HFFc6 (cell line): Measurements from ENCODE around the gene NHSL2. TPM values are rescaled to one million over a fixed set of nuclear protein-coding genes. Genes with fewer than 3 reads are reported as not detected.

Source experiments
- DNase-seq: peaks from one replicate; pipeline ENCODE4 v3.0.0-alpha.2; 2018
- H3K27ac Mint-ChIP-seq: 2 replicates; pipeline ENCODE4 v1.8.0; 2020; ENCODE audit warnings: mild to moderate bottlenecking, mixed read lengths
- H3K27me3 Mint-ChIP-seq: 2 replicates; pipeline ENCODE4 v1.8.0; 2021; ENCODE audit warnings: mild to moderate bottlenecking, moderate library complexity, mixed read lengths; ENCODE audit not compliant: insufficient read depth
- H3K36me3 Mint-ChIP-seq: 2 replicates; pipeline ENCODE4 v1.8.0; 2021; ENCODE audit warnings: low read depth, mixed read lengths
- H3K4me1 Mint-ChIP-seq: 2 replicates; pipeline ENCODE4 v1.8.0; 2020; ENCODE audit warnings: low read depth, mixed read lengths
- H3K4me3 Mint-ChIP-seq: 2 replicates; pipeline ENCODE4 v1.8.0; 2020; ENCODE audit warnings: mild to moderate bottlenecking, moderate library complexity, mixed read lengths
- H3K9me3 Mint-ChIP-seq: 2 replicates; pipeline ENCODE4 v1.8.0; 2020; ENCODE audit warnings: mild to moderate bottlenecking, mixed read lengths
- total RNA-seq, 6 experiments: library from RNA; stranded (reverse); fragmentation: NEBNext Ultra II Directional; extraction: Animal tissue kit (Norgen Biotek cat#: 25700); gene quantifications; 2 replicates in 1 of 6; 3 replicates in 5 of 6; pipeline ENCODE4 v1.2.3, GENCODE V29; 2021
- TF ChIP-seq, protein P1 (sequence below): fragments of 200-600 bp; sonication (generic); IDR thresholded peaks from 2 replicates; pipeline ENCODE4 v1.5.0; 2021; ENCODE audit warnings: antibody characterized with exemption, mild to moderate bottlenecking

The NHSL2 gene
- total RNA-seq, 6 experiments from 2014 or later, result 0.28 to 1.1 (median 0.52) TPM

DNA sequence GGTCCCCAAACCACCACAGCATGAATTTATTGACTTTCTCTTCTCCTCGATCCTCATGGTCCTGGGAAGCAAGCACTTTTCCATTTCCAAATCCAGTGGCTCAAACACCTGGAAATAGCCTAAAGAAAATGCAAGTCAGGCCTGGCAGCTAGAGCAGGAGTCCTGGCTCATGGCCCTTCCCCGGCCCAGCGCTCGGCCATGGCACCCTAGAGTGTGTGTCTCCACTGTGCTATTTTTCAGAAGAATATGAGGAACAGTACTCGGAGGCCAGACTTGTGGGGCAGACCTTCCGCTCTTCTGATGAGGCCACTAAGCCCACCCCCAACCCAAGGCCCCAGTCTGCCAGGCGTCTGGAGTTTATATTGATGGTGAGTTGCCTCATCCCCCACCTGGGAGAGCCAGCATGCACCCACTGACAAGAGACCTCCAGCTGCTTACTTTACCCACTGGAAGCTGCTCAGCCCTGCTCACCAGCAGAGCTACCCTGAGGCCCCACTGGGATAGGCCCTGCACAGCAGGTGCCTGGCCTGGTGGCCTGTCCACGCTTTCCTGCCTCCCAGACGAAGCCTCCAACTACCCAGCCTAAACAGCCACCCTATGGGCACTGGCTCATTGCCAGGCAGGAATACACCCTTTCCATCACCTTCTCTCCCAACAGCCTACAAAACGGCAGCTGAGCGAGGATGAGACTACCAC, 223.4 kb downstream of the NHSL2 start:
- no peak for DNase-seq
- H3K27ac Mint-ChIP-seq, result no peak overlapping the region
- H3K27me3 Mint-ChIP-seq, result peaks cover 8% of the 10 kb centered on the region; the same call in 1 of the 2 replicates
- no peaks in the 10 kb centered on the region for H3K9me3 Mint-ChIP-seq
- H3K4me1 Mint-ChIP-seq, result 0 out of 2 replicates have a peak, but pooled peaks cover 6% of the 10 kb centered on the region
- H3K4me3 Mint-ChIP-seq, result no peak overlapping the region
- TF ChIP-seq, protein P1, sequence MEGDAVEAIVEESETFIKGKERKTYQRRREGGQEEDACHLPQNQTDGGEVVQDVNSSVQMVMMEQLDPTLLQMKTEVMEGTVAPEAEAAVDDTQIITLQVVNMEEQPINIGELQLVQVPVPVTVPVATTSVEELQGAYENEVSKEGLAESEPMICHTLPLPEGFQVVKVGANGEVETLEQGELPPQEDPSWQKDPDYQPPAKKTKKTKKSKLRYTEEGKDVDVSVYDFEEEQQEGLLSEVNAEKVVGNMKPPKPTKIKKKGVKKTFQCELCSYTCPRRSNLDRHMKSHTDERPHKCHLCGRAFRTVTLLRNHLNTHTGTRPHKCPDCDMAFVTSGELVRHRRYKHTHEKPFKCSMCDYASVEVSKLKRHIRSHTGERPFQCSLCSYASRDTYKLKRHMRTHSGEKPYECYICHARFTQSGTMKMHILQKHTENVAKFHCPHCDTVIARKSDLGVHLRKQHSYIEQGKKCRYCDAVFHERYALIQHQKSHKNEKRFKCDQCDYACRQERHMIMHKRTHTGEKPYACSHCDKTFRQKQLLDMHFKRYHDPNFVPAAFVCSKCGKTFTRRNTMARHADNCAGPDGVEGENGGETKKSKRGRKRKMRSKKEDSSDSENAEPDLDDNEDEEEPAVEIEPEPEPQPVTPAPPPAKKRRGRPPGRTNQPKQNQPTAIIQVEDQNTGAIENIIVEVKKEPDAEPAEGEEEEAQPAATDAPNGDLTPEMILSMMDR, result no peak
- no peaks in the 10 kb centered on the region for H3K36me3 Mint-ChIP-seq

DNA sequence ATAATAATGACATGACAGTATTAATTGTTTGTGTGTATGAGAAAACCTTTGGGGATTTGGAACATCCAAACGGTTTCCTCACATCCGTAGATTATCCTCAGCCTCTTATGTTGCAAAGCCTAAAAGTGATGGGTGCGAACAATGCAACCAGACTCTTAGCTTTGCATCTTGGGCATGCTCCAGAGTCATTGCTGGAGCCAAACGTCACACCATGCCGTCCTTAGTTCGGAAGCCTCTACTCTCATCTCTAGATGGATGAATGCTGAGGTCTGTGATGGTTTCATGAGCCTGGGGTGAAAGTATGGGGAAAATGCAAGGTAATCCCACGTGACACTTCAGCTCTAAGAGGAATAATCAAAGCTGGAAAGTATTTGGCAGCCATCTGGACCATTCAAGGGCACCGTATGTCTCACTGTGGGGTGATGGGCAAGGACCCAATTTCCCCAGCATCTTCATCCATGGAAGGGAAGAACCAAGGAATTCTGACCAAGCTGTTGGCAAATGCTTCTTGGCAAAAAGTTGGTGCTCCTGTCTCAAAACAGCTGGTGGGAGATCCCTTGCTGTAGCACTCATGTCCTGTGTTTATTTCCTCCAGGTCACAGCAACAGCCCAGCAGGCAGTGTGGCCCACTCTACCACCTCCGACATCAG, 227.3 kb downstream of the NHSL2 start:
- Mint-ChIP-seq H3K27ac (no peak overlapping the region), H3K27me3 (peaks cover 3% of the 10 kb centered on the region; the same call in 1 of the 2 replicates), H3K4me1 (peaks cover 6% of the 10 kb centered on the region; the same call in 1 of the 2 replicates), H3K36me3 (no peaks in the 10 kb centered on the region), H3K9me3 (no peaks in the 10 kb centered on the region), H3K4me3 (no peak overlapping the region)
- TF ChIP-seq, protein P1, result no peak
- DNase-seq, result no peak

DNA sequence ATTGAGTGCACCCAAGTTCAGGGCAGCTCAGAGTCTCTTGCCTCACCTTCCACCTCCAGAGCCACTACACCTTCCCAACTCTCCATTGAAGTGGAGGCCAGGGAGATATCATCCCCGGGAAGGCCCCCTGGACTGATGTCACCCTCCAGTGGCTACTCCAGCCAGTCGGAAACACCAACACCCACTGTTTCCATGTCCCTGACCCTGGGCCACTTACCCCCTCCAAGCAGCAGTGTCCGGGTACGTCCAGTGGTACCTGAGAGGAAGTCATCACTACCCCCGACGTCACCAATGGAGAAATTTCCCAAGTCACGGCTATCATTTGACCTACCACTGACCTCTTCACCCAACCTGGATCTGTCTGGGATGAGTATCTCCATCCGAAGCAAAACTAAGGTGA, 228.9 kb downstream of the NHSL2 start:
- no peaks in the 10 kb centered on the region for H3K9me3 Mint-ChIP-seq
- peaks cover 5% of the 10 kb centered on the region for H3K27me3 Mint-ChIP-seq
- H3K36me3 Mint-ChIP-seq, result no peaks in the 10 kb centered on the region
- H3K4me1 Mint-ChIP-seq, result peaks cover 6% of the 10 kb centered on the region; the same call in 1 of the 2 replicates
- no peak for DNase-seq
- TF ChIP-seq, protein P1, result no peak
- no peak overlapping the region for H3K4me3 Mint-ChIP-seq
- H3K27ac Mint-ChIP-seq, result no peak overlapping the region

DNA sequence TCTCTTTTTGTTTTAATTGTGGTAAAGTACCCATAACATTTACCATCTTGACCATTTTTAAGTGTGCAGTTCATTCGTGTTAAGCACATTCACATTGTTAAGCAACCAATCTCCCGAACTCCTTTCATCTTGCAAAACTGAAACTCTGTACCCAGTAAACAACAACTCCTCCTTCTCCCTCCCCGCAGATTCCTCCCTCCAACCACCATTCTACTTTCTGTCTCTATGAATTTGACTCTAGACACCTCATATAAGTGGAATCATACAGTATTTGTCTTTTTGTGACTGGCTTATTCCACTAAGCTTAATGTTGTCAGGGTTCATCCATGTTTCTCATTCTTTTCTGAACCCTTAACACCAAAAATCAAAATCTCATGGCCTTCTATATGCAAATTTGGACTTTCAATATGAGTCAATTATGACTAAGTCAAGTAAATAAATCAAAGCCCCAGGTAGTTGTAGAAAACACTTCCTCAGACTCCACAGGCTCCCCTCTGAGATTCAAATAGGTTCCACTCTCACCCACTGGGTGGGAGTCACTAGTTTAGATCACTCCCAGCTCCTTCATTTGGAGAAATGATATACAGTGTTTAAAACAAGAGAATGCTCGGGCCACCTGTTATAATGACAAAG, 230.8 kb downstream of the NHSL2 start:
- peaks cover 6% of the 10 kb centered on the region; the same call in 1 of the 2 replicates for H3K4me1 Mint-ChIP-seq
- DNase-seq, result no peak
- no peak overlapping the region for H3K27ac Mint-ChIP-seq
- H3K36me3 Mint-ChIP-seq, result no peaks in the 10 kb centered on the region
- TF ChIP-seq, protein P1, result no peak
- H3K9me3 Mint-ChIP-seq, result no peaks in the 10 kb centered on the region
- no peak overlapping the region for H3K4me3 Mint-ChIP-seq
- peaks cover 5% of the 10 kb centered on the region for H3K27me3 Mint-ChIP-seq

DNA sequence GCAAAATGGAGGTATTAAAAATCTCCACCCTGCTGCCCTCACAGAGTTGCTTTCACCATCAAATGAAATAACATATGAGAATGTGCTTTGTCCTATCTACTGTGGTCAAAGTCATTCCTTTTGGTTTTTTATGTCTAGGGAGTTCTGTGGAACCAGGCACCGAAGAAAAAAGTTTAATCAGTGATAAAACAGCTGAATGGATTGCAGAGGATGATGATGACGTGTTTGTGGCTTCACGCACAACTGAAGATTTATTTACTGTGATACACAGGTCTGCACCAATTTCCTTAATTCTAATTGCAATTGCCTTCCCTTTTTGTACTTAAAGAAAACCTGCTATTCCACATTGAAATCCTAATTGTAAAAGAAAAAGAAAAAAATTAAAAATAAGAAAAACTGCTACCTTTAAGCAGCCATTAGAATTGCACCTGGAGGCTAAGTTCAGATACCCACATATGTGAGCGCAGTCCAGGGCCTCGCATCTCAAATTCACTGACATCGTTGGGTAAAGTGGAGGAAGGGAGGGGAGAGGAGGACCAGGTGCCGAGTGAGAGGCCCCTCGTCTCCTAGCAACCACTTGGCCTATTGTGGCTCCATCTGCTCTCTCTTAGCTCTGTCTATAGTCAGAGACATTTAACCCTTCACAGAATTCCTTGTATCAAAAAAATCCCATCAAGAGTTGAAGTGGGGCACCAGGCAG, 231.6 kb downstream of the NHSL2 start:
- TF ChIP-seq, protein P1, result no peak
- Mint-ChIP-seq H3K4me1 (peaks cover 6% of the 10 kb centered on the region; the same call in 1 of the 2 replicates), H3K9me3 (no peaks in the 10 kb centered on the region), H3K27me3 (peaks cover 9% of the 10 kb centered on the region), H3K27ac (no peak overlapping the region), H3K36me3 (no peaks in the 10 kb centered on the region), H3K4me3 (no peak overlapping the region)
- DNase-seq, result no peak
